ENCODE measurements around the gene MARK1. TPM values are rescaled to one million over a fixed set of nuclear protein-coding genes. Genes with fewer than 3 reads are reported as not detected.
"Not testable (repeated sequence)": the region's sequence is repeated elsewhere in the genome, so short reads cannot be mapped to it uniquely, and the experiment has no call there.

MARK1 gene
- total RNA-seq, 1 donor from 2014 or later, result not detected

GRCh38 chr1:220605651-220606050 is 77.7 kb downstream of the MARK1 start:
- intact Hi-C loops (cut with micrococcal nuclease), result not testable (repeated sequence)

GRCh38 chr1:220611100-220611499 is 83.2 kb downstream of the MARK1 start:
- intact Hi-C loops (cut with micrococcal nuclease), result not testable (repeated sequence)

- intact Hi-C loops (cut with micrococcal nuclease), result no loop called here
Observed at GRCh38 chr1:220616836-220617235, 88.9 kb downstream of the MARK1 start.

DNA sequence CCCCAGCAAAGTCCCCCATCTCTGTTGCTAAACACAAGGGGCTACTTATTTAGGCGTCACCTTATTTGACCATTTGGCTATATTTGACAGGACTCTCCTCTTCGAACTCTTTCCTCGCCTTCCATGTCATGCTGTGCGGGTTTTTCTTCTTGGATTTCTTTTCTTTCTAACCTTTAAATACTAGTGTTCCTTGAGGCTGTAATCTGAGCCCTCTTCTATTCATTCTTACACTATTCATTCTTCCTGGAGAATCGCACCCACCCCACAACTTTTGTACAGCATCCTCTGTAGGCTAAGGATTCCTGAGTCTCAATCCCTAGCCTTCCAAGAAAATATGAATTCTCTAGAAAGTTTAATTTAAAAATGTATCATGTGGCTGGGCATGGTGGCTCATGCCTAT is 100.5 kb downstream of the MARK1 start:
- intact Hi-C loops (cut with micrococcal nuclease), result no loop called here

GRCh38 chr1:220631238-220631815 is 103.4 kb downstream of the MARK1 start:
- intact Hi-C loops (cut with micrococcal nuclease), result no loop called here

DNA sequence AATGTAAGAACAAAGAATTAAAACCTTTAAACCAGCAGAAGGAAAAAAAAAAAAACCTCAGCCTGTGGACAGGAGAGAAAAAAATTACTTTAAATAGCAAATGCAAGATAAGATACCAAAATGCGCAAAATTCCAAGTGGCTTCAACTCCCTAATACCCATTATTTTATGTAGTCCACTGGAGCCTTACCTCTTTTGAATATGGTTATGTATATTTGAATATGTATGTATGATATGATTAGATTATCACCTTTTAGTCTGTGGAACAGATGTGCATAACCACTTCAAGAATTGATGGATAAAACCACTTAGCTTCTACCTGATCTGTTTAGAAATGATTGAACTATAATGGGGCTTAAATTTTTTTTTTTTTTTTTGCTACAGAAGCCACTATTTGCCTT is 109.8 kb downstream of the MARK1 start:
- intact Hi-C loops (cut with micrococcal nuclease), result no loop called here

- intact Hi-C loops (cut with micrococcal nuclease), result no loop called here
Observed at GRCh38 chr1:220642285-220642684, 114.3 kb downstream of the MARK1 start.

GRCh38 chr1:220652995-220653394 is 125.1 kb downstream of the MARK1 start:
- intact Hi-C loops (cut with micrococcal nuclease), result no loop called here

- intact Hi-C loops (cut with micrococcal nuclease), result no loop called here
Observed at GRCh38 chr1:220655509-220655908, 127.6 kb downstream of the MARK1 start.

GRCh38 chr1:220655961-220656740 is 128.2 kb downstream of the MARK1 start:
- intact Hi-C loops (cut with micrococcal nuclease), result no loop called here

DNA sequence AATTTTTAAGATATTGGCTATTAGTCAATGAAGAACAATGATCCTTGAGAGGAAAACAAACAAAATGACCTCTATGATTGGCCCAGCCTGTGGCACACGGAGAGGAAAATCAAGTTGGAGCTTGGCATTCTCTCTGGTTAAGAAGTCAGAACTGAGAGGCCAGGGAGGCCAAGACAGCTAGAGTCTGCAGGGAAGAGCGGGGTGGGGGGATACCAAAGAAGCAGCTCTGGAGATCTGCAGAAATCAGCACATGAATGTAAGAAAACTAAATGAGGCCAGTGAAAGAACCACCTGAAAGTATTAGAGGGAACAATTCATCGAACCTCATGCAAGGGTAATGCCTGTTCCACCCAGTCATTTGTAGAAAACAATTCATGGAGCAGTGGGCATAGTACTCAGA is 138.4 kb downstream of the MARK1 start:
- intact Hi-C loops (cut with micrococcal nuclease), result no loop called here

DNA sequence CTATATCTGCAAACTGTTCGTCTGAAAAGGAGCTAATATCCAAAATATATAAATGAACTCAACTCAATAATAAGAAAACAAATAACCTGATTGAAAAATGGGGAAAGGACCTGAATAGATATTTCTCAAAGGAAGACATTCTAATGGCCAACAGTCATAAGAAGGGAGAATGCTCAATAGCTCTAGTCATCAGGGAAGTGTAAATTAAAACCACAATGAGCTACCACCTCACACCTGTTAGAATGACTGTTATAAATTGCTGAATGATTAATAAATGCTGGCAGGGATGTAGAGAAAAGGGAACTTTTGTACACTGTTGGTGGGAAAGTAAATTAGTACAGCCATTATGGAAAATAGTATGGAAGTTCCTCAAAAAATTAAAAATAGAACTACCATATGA is 141.1 kb downstream of the MARK1 start:
- intact Hi-C loops (cut with micrococcal nuclease), result no loop called here

- intact Hi-C loops (cut with micrococcal nuclease), result no loop called here
Observed at GRCh38 chr1:220670365-220670764, 142.4 kb downstream of the MARK1 start.

DNA sequence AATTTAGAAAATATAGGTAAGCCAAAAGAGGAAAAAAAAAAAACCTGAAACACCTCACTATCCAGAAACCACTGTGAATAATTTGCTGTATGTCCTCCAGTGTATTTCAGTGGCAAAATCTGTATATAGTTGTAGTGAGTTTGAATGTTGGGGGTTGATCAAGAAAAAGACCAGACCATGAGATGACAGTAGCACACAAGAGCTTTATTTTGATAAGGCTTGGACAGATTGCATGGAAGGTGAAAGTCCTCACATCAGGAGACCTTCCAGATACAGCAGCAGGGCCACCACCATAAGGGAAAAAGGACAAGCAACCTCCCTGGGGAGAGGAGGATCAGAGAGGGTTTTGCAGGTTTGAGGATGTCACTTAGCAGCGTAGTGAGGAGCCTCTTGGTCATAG is 146.0 kb downstream of the MARK1 start:
- intact Hi-C loops (cut with micrococcal nuclease), result no loop called here

DNA sequence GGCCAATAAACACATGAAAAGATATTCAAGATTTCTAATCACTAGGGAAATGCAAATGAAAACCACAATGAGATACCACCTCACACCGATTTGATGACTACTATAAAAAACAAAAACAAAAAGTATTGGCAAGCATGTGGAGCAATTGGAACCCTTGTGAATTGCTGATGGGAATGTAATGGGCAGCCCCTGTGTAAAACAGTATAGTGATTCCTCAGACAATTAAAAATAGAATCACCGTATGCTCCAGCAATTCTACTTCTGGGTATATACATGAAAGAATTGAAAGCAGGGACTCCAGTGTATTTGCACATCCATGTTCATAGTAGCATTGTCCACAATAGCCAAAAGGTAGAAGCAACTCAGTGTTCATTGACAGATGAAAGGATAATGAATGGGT is 149.3 kb downstream of the MARK1 start:
- intact Hi-C loops (cut with micrococcal nuclease), result no loop called here

DNA sequence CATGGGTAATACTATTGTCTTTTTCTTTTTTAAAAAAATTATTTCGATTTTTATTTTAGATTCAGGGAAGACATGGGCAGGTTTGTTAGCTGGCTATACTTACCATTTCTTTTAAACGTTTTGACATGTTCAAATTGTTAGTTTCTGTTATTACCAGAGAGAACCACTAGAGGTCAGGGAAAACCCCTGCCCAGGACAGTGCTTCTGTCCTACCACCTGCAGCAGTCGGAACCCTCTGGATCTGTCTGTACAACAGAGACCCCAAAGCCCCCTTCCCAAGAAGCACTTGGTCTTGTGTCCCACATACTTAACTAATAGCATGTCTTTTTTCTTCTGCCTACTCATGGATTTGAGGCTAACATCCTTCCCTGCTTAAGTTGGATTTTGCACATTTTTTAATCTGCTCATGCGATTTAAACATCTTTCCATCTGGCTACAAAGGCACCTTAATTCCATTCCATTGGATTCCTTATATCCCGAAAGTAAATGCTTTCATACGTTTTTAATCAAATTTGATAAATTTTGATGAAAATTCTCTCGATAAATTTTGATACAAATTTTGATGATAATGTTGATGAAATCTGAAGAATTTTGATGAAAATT is 152.2 kb downstream of the MARK1 start:
- intact Hi-C loops (cut with micrococcal nuclease), result loop anchor here (1.0 kb wide), 3 partner anchors 10 to 96 kb away; partner anchors contain the start of gene C1orf115

GRCh38 chr1:220681220-220681880 is 153.4 kb downstream of the MARK1 start:
- intact Hi-C loops (cut with micrococcal nuclease), result no loop called here

DNA sequence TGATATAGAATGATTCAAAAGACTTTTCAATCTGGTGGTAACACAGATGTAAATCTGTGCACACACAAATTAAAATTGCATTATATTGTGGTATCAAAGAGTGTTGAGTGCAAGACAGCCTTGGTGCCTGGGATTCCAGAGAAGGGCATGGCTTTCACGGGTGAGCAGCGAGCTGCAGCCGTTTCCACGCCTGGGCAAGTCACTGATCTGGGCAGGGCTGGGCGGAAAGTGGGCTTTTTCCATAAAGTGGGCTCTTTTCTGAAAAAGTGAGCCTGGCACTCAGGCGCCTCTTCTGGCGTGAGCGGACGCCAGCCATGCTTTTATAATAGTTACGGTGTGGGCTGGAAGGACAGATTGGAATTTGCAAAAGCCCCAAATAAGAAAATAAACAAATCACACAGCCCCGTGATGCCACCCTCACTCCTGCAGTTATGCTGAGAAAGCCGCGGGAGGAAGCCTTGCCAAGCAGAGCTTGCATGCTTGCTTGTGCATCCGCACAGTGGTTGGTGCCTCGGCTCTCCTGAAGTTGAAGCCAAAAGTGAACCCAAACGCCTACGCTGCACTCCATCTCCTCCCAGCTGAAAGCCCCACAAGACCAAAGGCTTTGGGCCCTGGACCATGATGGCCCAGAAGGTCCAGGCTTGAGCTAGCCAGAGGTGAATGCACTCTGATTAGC is 155.1 kb downstream of the MARK1 start:
- intact Hi-C loops (cut with micrococcal nuclease), result no loop called here

DNA sequence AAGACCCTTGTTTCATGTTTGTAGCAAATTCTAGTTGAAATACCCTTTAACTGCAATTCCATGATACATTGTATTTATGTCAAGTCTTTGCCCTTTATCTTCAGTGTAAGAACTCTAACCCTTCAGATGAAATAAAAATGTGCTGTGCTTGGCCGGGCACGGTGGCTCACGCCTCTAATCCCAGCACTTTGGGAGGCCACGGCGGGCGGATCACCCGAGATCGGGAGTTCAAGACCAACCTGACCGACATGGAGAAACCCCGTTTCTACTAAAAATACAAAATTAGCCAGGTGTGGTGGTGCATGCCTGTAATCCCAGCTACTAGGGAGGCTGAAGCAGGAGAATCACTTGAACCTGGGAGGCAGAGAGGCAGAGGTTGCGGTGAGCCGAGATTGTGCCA is 155.8 kb downstream of the MARK1 start:
- intact Hi-C loops (cut with micrococcal nuclease), result not testable (repeated sequence)

- intact Hi-C loops (cut with micrococcal nuclease), result no loop called here
Observed at GRCh38 chr1:220684890-220685289, 157.0 kb downstream of the MARK1 start.

DNA sequence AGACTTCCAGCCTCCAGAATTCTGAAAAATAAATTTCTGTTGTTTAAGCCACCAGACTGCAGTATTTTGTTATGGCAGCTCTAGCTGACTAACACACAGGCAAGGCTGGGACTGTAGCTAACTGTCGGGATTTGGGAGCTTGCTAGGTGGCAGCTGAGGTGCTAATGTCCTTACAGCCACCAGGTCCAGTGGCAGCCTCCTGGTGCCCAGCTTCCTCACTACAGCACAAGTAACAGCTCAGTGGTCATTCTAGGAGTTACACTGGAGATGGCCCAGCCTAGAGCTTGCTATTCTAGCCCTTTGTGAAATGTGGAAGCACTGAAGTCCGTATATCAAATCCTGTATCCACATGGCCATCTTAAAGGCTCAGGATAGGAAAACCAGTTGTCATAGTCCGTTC is 157.9 kb downstream of the MARK1 start:
- intact Hi-C loops (cut with micrococcal nuclease), result no loop called here

DNA sequence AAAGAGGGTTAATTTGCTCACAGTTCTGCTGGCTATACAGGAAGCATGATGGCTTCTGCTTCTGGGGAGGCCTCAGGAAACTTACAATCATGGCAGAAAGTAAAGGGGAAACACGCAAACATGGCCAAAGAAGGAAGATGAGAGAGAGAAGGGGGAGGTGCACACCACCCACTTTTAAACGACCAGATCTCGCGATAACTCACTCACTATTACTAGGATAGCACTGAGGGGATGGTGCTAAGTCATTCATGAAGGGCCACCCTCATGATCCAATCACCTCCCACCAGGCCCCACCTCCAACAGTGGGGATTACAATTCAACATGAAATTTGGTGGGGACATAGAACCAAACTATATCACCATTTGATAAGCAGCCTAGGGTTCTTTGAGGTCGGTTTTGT is 159.9 kb downstream of the MARK1 start:
- intact Hi-C loops (cut with micrococcal nuclease), result no loop called here

Data from T-helper 1 cell treated with Interleukin-12 subunit alpha and Interleukin-12 subunit beta and Interleukin-4 antibody, amounts not matched to agents 30 ng/mL and 1 ng/mL, for 36 hours (primary cell).